ENCODE measurements around the gene FTL. TPM values are rescaled to one million over a fixed set of nuclear protein-coding genes. Genes with fewer than 3 reads are reported as not detected.

Gene FTL
- total and polyA plus RNA-seq, 4 experiments from 2014 or later = 1,304 to 4,474 (median 2,454) TPM

- Mint-ChIP-seq H3K4me3 (no peak overlapping the region), H3K9me3 (no peaks in the 10 kb centered on the region), H3K36me3 (peaks cover 18 to 44% of the 10 kb centered on the region in 2 donors), H3K27ac (no peak overlapping the region), H3K4me1 (no peaks in the 10 kb centered on the region), H3K27me3 (no peaks in the 10 kb centered on the region)
- peaks cover 24% of the 10 kb centered on the region for H3K36me3 ChIP-seq (ENCODE audit: insufficient read depth, low read length)
- H3K4me1 ChIP-seq (ENCODE audit: insufficient read depth, low read length) = no peaks in the 10 kb centered on the region
- ChIA-PET CTCF (ENCODE audit: partially characterized antibody) (interaction anchor here (3.1 to 3.3 kb wide), 2 partner anchors 11 to 16 kb away, joined by 10 to 24 read pairs; partner anchors contain the start of genes GYS1 and RUVBL2), POLR2A (ENCODE audit: partially characterized antibody) (interaction anchor here (0.9 kb wide), 1 partner anchor 9 kb away, joined by 3 read pairs; no protein-coding TSS in a partner anchor)
- no peak overlapping the region for H3K4me3 ChIP-seq (ENCODE audit: low read length in 2 of 2)
- H3K9me3 ChIP-seq (ENCODE audit: control insufficient read depth in 1 of 2, low read length in 2 of 2) = no peaks in the 10 kb centered on the region
- H3K27ac ChIP-seq (ENCODE audit: low read depth, low read length) = no peak overlapping the region
- intact Hi-C loops (cut with micrococcal nuclease) = no loop called here
- no peaks in the 10 kb centered on the region for H3K27me3 ChIP-seq (ENCODE audit: insufficient read depth, low read length)
- no peak for DNase-seq
Observed at GRCh38 chr19:49009828-49010227, 44.7 kb downstream of the FTL start.

DNA sequence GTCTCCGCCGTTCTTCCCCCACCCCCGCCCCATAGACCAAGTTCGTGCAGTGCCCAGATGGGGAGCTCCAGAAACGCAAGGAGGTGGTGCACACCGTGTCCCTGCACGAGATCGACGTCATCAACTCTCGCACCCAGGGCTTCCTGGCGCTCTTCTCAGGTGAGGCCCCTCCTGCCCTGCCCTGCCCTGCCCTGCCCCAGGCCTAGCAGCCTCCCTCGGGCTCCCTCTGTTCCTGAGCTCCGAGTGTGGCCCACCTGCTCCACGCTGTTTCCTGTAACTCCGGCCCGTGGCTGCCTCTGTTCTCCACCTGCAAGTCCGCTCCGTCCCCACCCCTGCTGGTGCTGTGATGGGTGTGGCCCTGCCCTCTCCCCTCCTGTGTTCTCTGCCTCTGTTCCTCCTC lies 45.3 kb downstream of the FTL start:
- CTCF ChIA-PET (ENCODE audit: partially characterized antibody) = interaction anchor here (3.1 to 3.3 kb wide), 2 partner anchors 12 to 17 kb away, joined by 10 to 24 read pairs; partner anchors contain the start of genes GYS1 and RUVBL2
- no peaks in the 10 kb centered on the region for H3K4me1 Mint-ChIP-seq
- Histone ChIP-seq H3K27ac (ENCODE audit: low read depth, low read length) (no peak overlapping the region), H3K36me3 (ENCODE audit: insufficient read depth, low read length) (peaks cover 19% of the 10 kb centered on the region), H3K4me3 (ENCODE audit: low read length in 2 of 2) (no peak overlapping the region), H3K27me3 (ENCODE audit: insufficient read depth, low read length) (no peaks in the 10 kb centered on the region), H3K4me1 (ENCODE audit: insufficient read depth, low read length) (no peaks in the 10 kb centered on the region), H3K9me3 (ENCODE audit: control insufficient read depth in 1 of 2, low read length in 2 of 2) (no peaks in the 10 kb centered on the region)
- intact Hi-C loops (cut with micrococcal nuclease) = no loop called here
- no peaks in the 10 kb centered on the region for H3K9me3 Mint-ChIP-seq
- peaks cover 14 to 45% of the 10 kb centered on the region in 2 donors for H3K36me3 Mint-ChIP-seq
- H3K4me3 Mint-ChIP-seq = no peak overlapping the region
- H3K27me3 Mint-ChIP-seq = no peaks in the 10 kb centered on the region
- H3K27ac Mint-ChIP-seq = no peak overlapping the region
- POLR2A ChIA-PET (ENCODE audit: partially characterized antibody) = interaction anchor here (0.9 kb wide), 1 partner anchor 8 kb away, joined by 3 read pairs; no protein-coding TSS in a partner anchor
- no peak for DNase-seq

GRCh38 chr19:49011194-49011593 lies 46.1 kb downstream of the FTL start:
- H3K4me3 Mint-ChIP-seq = no peak overlapping the region
- H3K4me1 Mint-ChIP-seq = no peaks in the 10 kb centered on the region
- intact Hi-C loops (cut with micrococcal nuclease) = no loop called here
- ChIA-PET POLR2A (ENCODE audit: partially characterized antibody) (no interaction called here), CTCF (ENCODE audit: partially characterized antibody) (interaction anchor here (3.1 kb wide), 1 partner anchor 18 kb away, joined by 10 read pairs; the partner anchor contains the start of genes GYS1 and RUVBL2)
- peaks cover 14 to 43% of the 10 kb centered on the region in 2 donors for H3K36me3 Mint-ChIP-seq
- no peaks in the 10 kb centered on the region for H3K27me3 ChIP-seq (ENCODE audit: insufficient read depth, low read length)
- no peaks in the 10 kb centered on the region for H3K9me3 ChIP-seq (ENCODE audit: control insufficient read depth in 1 of 2, low read length in 2 of 2)
- H3K9me3 Mint-ChIP-seq = no peaks in the 10 kb centered on the region
- H3K27ac ChIP-seq (ENCODE audit: low read depth, low read length) = no peak overlapping the region
- DNase-seq = no peak
- no peak overlapping the region for H3K27ac Mint-ChIP-seq
- no peak overlapping the region for H3K4me3 ChIP-seq (ENCODE audit: low read length in 2 of 2)
- H3K27me3 Mint-ChIP-seq = no peaks in the 10 kb centered on the region
- peaks cover 19% of the 10 kb centered on the region for H3K36me3 ChIP-seq (ENCODE audit: insufficient read depth, low read length)
- H3K4me1 ChIP-seq (ENCODE audit: insufficient read depth, low read length) = no peaks in the 10 kb centered on the region

DNA sequence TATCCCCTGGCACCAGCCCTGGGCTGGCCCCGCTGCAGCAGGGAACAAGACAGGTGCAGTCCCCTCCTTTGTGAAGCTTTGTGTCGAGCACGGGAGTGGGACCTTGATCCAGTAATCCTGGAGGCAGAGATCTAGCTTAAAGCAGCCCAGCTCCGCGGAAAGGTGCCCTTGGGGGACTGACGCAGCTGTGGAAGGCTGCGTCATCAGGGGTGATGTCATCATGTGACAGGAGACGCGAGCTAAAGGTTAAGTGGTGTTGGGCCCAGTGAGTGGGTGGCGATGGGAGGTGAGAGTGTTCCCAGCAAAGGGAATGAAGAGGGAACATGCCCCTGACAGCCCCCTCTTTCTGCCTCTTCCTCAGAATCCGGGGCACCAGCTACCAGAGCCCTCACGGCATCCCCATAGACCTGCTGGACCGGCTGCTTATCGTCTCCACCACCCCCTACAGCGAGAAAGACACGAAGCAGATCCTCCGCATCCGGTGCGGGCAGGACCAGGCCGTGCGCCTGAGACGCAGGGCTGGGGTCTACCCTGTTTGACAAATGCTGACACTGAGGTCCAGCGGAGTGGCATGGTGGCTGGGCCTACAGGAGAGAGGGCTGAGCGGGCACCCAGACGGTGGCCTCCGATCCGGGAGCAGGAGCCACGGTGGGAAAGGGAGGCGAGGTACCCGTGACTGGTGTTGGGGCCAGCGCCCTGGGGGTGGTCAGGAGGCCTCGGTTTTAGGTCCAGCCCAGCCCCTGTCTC lies 49.2 kb downstream of the FTL start:
- Mint-ChIP-seq H3K9me3 (no peaks in the 10 kb centered on the region), H3K4me3 (no peak overlapping the region), H3K27ac (peak overlapping the region in 3 of 7 donors; percentile 47 to 73 (median 57)), H3K4me1 (peaks cover 6 to 17% (median 8%) of the 10 kb centered on the region in 4 donors), H3K36me3 (peaks cover 14 to 34% of the 10 kb centered on the region in 2 donors), H3K27me3 (peaks cover 0 to 3% of the 10 kb centered on the region in 2 donors)
- H3K36me3 ChIP-seq (ENCODE audit: insufficient read depth, low read length) = peaks cover 12% of the 10 kb centered on the region
- no peaks in the 10 kb centered on the region for H3K27me3 ChIP-seq (ENCODE audit: insufficient read depth, low read length)
- H3K4me3 ChIP-seq (ENCODE audit: low read length in 2 of 2) = no peak overlapping the region
- H3K27ac ChIP-seq (ENCODE audit: low read depth, low read length) = no peak overlapping the region
- H3K4me1 ChIP-seq (ENCODE audit: insufficient read depth, low read length) = peaks cover 10% of the 10 kb centered on the region
- no peak for DNase-seq
- ChIA-PET POLR2A (ENCODE audit: partially characterized antibody) (interaction anchor here (0.6 kb wide), 1 partner anchor 11 kb away, joined by 4 read pairs; no protein-coding TSS in a partner anchor), CTCF (ENCODE audit: partially characterized antibody) (interaction anchor here (1.1 to 1.8 kb wide), 3 partner anchors 15 to 21 kb away, joined by 5 to 6 read pairs (median 6); partner anchors contain the start of genes GYS1 and RUVBL2)
- no peaks in the 10 kb centered on the region for H3K9me3 ChIP-seq (ENCODE audit: control insufficient read depth in 1 of 2, low read length in 2 of 2)
- intact Hi-C loops (cut with micrococcal nuclease) = no loop called here

DNA sequence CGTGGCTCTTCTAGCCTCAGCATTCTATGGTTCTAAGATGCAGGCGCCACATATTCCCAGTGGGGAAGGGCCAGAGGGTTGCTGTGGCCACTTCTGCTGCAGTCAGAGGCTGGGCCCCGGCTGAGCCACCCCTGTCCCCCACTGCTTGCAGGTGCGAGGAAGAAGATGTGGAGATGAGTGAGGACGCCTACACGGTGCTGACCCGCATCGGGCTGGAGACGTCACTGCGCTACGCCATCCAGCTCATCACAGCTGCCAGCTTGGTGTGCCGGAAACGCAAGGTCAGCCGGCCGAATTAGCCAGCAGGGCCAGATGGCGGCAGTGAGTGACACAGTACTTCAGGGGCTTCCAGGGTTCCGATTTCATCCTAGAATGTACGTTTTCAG lies 49.8 kb downstream of the FTL start:
- Histone ChIP-seq H3K27ac (ENCODE audit: low read depth, low read length) (no peak overlapping the region), H3K9me3 (ENCODE audit: control insufficient read depth in 1 of 2, low read length in 2 of 2) (no peaks in the 10 kb centered on the region), H3K27me3 (ENCODE audit: insufficient read depth, low read length) (no peaks in the 10 kb centered on the region), H3K4me1 (ENCODE audit: insufficient read depth, low read length) (peaks cover 10% of the 10 kb centered on the region), H3K36me3 (ENCODE audit: insufficient read depth, low read length) (peaks cover 12% of the 10 kb centered on the region), H3K4me3 (ENCODE audit: low read length in 2 of 2) (no peak overlapping the region)
- Mint-ChIP-seq H3K27me3 (peaks cover 0 to 3% of the 10 kb centered on the region in 2 donors), H3K4me1 (peaks cover 6 to 22% (median 12%) of the 10 kb centered on the region in 4 donors), H3K4me3 (no peak overlapping the region), H3K9me3 (no peaks in the 10 kb centered on the region), H3K27ac (peak overlapping the region in 1 of 7 donors; percentile 13), H3K36me3 (peaks cover 14 to 31% of the 10 kb centered on the region in 2 donors)
- POLR2A ChIA-PET (ENCODE audit: partially characterized antibody) = no interaction called here
- no peak for DNase-seq
- CTCF ChIA-PET (ENCODE audit: partially characterized antibody) = no interaction called here
- intact Hi-C loops (cut with micrococcal nuclease) = no loop called here

- Histone ChIP-seq H3K36me3 (ENCODE audit: insufficient read depth, low read length) (peaks cover 12% of the 10 kb centered on the region), H3K9me3 (ENCODE audit: control insufficient read depth in 1 of 2, low read length in 2 of 2) (no peaks in the 10 kb centered on the region), H3K27ac (ENCODE audit: low read depth, low read length) (no peak overlapping the region), H3K27me3 (ENCODE audit: insufficient read depth, low read length) (no peaks in the 10 kb centered on the region), H3K4me1 (ENCODE audit: insufficient read depth, low read length) (peaks cover 23% of the 10 kb centered on the region), H3K4me3 (ENCODE audit: low read length in 2 of 2) (no peak overlapping the region)
- ChIA-PET CTCF (ENCODE audit: partially characterized antibody) (interaction anchor here (0.7 kb wide), 1 partner anchor 19 kb away, joined by 3 read pairs; no protein-coding TSS in a partner anchor), POLR2A (ENCODE audit: partially characterized antibody) (no interaction called here)
- DNase-seq = no peak
- Mint-ChIP-seq H3K27me3 (peaks cover 0 to 3% of the 10 kb centered on the region in 2 donors), H3K36me3 (peaks cover 7 to 24% of the 10 kb centered on the region in 2 donors), H3K4me1 (peaks cover 13 to 36% (median 21%) of the 10 kb centered on the region in 4 donors), H3K9me3 (no peaks in the 10 kb centered on the region), H3K4me3 (peak overlapping the region in 2 of 8 donors; percentile 43 to 65), H3K27ac (peak overlapping the region in 1 of 7 donors; percentile 66)
- intact Hi-C loops (cut with micrococcal nuclease) = no loop called here
Observed at GRCh38 chr19:49016067-49016839, 51.1 kb downstream of the FTL start.
